Measurements from ENCODE around the gene ACOXL. TPM values are rescaled to one million over a fixed set of nuclear protein-coding genes. Genes with fewer than 3 reads are reported as not detected.

ACOXL gene
- total and polyA plus RNA-seq, 5 donors from 2014 or later = 0.17 TPM; not detected in 4

DNA sequence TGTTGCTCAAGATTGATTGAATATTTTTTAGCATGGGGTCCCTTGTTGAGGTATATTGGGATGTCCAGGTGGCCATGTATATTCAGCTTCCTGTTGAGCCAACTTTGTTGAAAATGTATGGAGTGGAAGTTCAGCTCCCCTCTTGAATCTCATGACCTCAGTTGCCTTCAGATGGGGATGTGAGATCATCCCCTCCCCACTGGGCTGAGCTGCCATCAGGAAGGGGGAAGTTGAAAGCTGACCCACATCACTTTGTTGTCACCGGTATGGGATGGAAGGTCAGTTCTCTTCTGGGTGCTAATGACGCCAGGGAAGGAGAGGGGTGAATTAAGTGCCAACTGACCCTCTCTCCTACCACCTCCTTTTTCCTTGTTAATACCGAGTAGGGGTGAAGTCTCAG lies 33.9 kb downstream of the ACOXL start:
- H3K27me3 ChIP-seq (ENCODE audit: control insufficient read depth, insufficient read depth, low read length) = peaks cover 10% of the 10 kb centered on the region
- peaks cover 0 to 3% (median 0%) of the 10 kb centered on the region in 7 donors for H3K9me3 Mint-ChIP-seq
- H3K27ac Mint-ChIP-seq = no peak overlapping the region
- no peaks in the 10 kb centered on the region for H3K4me1 Mint-ChIP-seq
- H3K4me1 ChIP-seq (ENCODE audit: control insufficient read depth, insufficient read depth, low read length, poor library complexity, severe bottlenecking) = no peaks in the 10 kb centered on the region
- peaks cover 0 to 2% of the 10 kb centered on the region in 2 experiments for H3K9me3 ChIP-seq (ENCODE audit: control insufficient read depth in 2 of 2, low read length in 2 of 2)
- H3K4me3 ChIP-seq (ENCODE audit: low read depth, low read length) = no peak overlapping the region
- no peak overlapping the region for H3K4me3 Mint-ChIP-seq
- peaks cover 45% of the 10 kb centered on the region for H3K27me3 Mint-ChIP-seq
- ATAC-seq (ENCODE audit: low read depth in 2 of 2) (no peak), DNase-seq (no peak)
- no peak overlapping the region for H3K27ac ChIP-seq (ENCODE audit: insufficient read depth, low read length, poor library complexity, severe bottlenecking)
- no peaks in the 10 kb centered on the region for H3K36me3 ChIP-seq (ENCODE audit: control insufficient read depth, insufficient read depth, low read length)
- no peaks in the 10 kb centered on the region for H3K36me3 Mint-ChIP-seq

DNA sequence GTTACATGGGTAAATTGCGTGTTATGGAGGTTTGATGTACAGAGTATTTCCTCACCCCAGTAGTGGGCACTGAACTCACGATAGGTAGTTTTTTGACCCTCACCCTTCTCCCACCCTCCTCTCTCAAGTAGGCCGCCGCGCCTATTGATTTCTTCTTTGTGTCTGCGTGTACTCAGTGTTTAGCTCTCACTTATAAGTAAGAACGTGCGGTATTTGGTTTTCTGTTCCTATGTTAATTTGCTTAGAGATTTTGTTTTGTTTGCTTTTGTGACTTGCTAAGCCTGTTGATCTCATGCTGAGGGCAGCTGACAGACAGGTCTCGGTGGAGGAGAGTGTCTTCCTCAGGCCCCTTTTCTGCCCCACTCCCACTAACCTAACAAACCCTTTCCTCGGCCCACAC lies 36.2 kb downstream of the ACOXL start:
- Histone ChIP-seq H3K27ac (ENCODE audit: insufficient read depth, low read length, poor library complexity, severe bottlenecking) (no peak overlapping the region), H3K9me3 (ENCODE audit: control insufficient read depth in 2 of 2, low read length in 2 of 2) (peaks cover 0 to 2% of the 10 kb centered on the region in 2 experiments), H3K27me3 (ENCODE audit: control insufficient read depth, insufficient read depth, low read length) (peaks cover 7% of the 10 kb centered on the region), H3K36me3 (ENCODE audit: control insufficient read depth, insufficient read depth, low read length) (no peaks in the 10 kb centered on the region), H3K4me1 (ENCODE audit: control insufficient read depth, insufficient read depth, low read length, poor library complexity, severe bottlenecking) (no peaks in the 10 kb centered on the region), H3K4me3 (ENCODE audit: low read depth, low read length) (no peak overlapping the region)
- DNase-seq = no peak
- H3K27ac Mint-ChIP-seq = no peak overlapping the region
- ATAC-seq (ENCODE audit: low read depth in 2 of 2) = no peak
- H3K36me3 Mint-ChIP-seq = no peaks in the 10 kb centered on the region
- peaks cover 42% of the 10 kb centered on the region for H3K27me3 Mint-ChIP-seq
- no peaks in the 10 kb centered on the region for H3K4me1 Mint-ChIP-seq
- H3K4me3 Mint-ChIP-seq = no peak overlapping the region
- peaks cover 0 to 3% (median 0%) of the 10 kb centered on the region in 7 donors for H3K9me3 Mint-ChIP-seq

DNA sequence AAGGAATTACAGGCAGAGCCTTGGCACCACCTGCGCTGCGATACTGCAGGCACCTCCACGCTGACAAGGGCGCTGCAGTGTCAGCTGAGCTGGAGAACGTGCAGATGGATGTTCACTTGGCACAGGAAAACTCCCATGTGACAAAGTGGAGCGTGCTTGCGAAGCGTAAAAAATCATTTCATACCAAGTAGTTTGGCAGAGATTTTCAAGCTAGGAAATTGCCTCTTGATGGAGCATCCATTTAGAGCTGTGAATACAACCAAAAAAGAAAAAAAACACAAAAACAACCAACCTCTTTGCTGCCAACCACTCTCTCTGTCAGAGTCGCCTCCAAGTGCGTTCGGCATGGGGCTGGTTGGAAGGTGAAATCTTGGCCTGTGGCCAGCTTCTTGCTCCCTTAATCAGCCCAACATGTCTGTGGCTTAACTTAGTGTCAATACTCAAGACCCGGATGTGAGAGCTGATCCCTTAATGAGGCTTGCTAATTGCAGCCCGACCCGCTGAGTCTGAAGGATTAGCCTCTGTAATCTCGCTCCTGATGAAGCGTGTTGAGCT lies 38.1 kb downstream of the ACOXL start:
- Histone ChIP-seq H3K4me1 (ENCODE audit: control insufficient read depth, insufficient read depth, low read length, poor library complexity, severe bottlenecking) (no peaks in the 10 kb centered on the region), H3K36me3 (ENCODE audit: control insufficient read depth, insufficient read depth, low read length) (no peaks in the 10 kb centered on the region), H3K9me3 (ENCODE audit: control insufficient read depth in 2 of 2, low read length in 2 of 2) (no peaks in the 10 kb centered on the region), H3K4me3 (ENCODE audit: low read depth, low read length) (no peak overlapping the region), H3K27me3 (ENCODE audit: control insufficient read depth, insufficient read depth, low read length) (peaks cover 1% of the 10 kb centered on the region), H3K27ac (ENCODE audit: insufficient read depth, low read length, poor library complexity, severe bottlenecking) (no peak overlapping the region)
- Mint-ChIP-seq H3K9me3 (no peaks in the 10 kb centered on the region), H3K27me3 (peaks cover 35% of the 10 kb centered on the region), H3K36me3 (no peaks in the 10 kb centered on the region), H3K4me3 (no peak overlapping the region), H3K4me1 (no peaks in the 10 kb centered on the region), H3K27ac (no peak overlapping the region)
- ATAC-seq (ENCODE audit: low read depth in 2 of 2) = no peak
- DNase-seq = no peak

DNA sequence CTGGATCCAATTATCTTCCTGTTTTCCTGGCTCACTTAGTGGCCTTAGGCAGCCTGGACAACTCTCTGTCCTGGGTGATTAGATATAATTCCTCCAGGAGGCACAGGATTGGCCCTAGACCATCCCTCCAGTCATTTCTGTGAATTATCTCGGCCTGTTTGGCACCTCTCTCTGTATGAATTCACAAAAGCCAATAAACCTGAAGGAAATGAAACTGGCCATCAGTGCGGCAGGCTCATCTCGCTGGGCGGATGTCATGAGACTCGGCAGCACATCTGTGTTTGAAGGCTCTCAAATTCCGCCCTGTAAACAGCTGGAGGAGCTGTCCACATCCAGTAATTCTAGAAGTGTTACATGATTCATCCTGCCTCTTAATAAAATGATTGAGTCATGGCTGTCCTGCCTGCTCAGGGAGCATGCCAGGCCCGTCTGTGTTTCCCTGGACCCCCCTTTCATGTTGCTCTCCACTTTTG lies 38.6 kb downstream of the ACOXL start:
- Histone ChIP-seq H3K4me3 (ENCODE audit: low read depth, low read length) (no peak overlapping the region), H3K27me3 (ENCODE audit: control insufficient read depth, insufficient read depth, low read length) (peaks cover under 1% of the 10 kb centered on the region), H3K9me3 (ENCODE audit: control insufficient read depth in 2 of 2, low read length in 2 of 2) (no peaks in the 10 kb centered on the region), H3K27ac (ENCODE audit: insufficient read depth, low read length, poor library complexity, severe bottlenecking) (no peak overlapping the region), H3K36me3 (ENCODE audit: control insufficient read depth, insufficient read depth, low read length) (no peaks in the 10 kb centered on the region), H3K4me1 (ENCODE audit: control insufficient read depth, insufficient read depth, low read length, poor library complexity, severe bottlenecking) (no peaks in the 10 kb centered on the region)
- Mint-ChIP-seq H3K4me1 (no peaks in the 10 kb centered on the region), H3K36me3 (no peaks in the 10 kb centered on the region), H3K27me3 (peaks cover 37% of the 10 kb centered on the region), H3K9me3 (peaks cover 0 to 2% (median 0%) of the 10 kb centered on the region in 7 donors), H3K27ac (no peak overlapping the region), H3K4me3 (no peak overlapping the region)
- ATAC-seq (ENCODE audit: low read depth in 2 of 2) (no peak), DNase-seq (no peak)

DNA sequence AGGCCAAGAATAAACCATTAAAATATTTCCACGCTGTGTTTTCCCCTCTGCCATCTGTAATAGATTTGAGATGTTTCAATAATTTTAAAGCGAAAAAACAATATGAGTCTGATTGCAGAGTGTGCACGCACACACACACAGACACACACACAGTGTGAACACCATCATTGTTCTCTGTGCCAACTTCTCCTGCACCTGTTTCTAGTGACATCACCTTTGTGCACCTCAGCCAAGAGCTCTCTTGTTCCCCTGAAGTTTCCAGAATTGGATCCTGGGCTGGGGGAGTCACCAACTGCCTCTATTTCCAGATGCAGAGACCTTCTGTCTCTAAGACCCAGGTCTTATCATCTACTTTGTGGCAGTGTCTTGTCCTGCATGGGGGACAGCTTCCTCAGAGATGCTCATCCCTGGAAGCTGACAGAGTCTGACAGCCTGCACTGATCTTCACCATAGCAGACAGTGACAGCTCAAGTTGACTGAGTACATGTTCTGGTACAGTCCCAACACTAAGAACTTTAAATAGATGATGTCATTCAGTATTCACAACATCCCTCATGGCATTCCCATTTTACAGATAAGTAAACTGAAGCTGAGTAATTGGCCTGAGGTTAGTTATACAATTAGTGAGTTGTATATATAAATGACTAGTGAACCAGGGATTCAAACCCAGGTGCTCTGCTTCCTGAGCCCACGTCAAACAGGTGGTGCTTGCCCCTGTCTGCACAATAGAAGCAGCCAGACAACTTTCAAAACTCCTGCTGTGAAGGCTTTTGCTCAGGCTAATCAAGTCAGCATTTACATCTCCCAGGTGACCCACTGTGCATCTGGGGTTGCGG lies 39.4 kb downstream of the ACOXL start:
- Mint-ChIP-seq H3K27ac (no peak overlapping the region), H3K9me3 (peaks cover 0 to 5% (median 0%) of the 10 kb centered on the region in 7 donors)

DNA sequence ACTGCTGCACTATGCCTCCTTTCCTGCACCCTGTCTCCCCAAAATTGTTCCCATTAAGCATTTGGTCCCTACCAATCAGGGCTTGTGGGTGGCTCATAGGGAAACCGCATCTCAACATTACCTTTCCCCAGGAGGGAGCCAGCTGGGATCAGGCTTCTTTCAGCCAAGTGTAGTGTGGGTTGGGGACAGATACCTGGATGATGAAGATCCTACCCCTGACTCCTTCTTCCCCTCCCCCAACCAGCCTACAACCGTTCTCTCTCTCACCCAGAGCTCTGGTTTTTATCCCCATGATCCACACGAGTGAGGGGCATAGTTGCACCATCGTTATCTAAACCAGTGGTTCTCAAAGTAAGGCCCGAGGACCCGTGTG lies 40.0 kb downstream of the ACOXL start:
- H3K36me3 Mint-ChIP-seq = no peaks in the 10 kb centered on the region
- H3K9me3 Mint-ChIP-seq = peaks cover 0 to 5% (median 0%) of the 10 kb centered on the region in 7 donors
- Histone ChIP-seq H3K9me3 (ENCODE audit: control insufficient read depth in 2 of 2, low read length in 2 of 2) (no peaks in the 10 kb centered on the region), H3K4me1 (ENCODE audit: control insufficient read depth, insufficient read depth, low read length, poor library complexity, severe bottlenecking) (no peaks in the 10 kb centered on the region), H3K36me3 (ENCODE audit: control insufficient read depth, insufficient read depth, low read length) (no peaks in the 10 kb centered on the region), H3K27ac (ENCODE audit: insufficient read depth, low read length, poor library complexity, severe bottlenecking) (no peak overlapping the region), H3K4me3 (ENCODE audit: low read depth, low read length) (no peak overlapping the region), H3K27me3 (ENCODE audit: control insufficient read depth, insufficient read depth, low read length) (peaks cover 5% of the 10 kb centered on the region)
- H3K4me1 Mint-ChIP-seq = no peaks in the 10 kb centered on the region
- H3K27me3 Mint-ChIP-seq = peaks cover 44% of the 10 kb centered on the region
- DNase-seq (no peak), ATAC-seq (ENCODE audit: low read depth in 2 of 2) (no peak)
- no peak overlapping the region for H3K27ac Mint-ChIP-seq
- H3K4me3 Mint-ChIP-seq = no peak overlapping the region

More for the DNA sequence above, 39.4 kb downstream of the ACOXL start:
- Mint-ChIP-seq H3K36me3 (no peaks in the 10 kb centered on the region), H3K4me3 (no peak overlapping the region), H3K4me1 (no peaks in the 10 kb centered on the region), H3K27me3 (peaks cover 38% of the 10 kb centered on the region)
- H3K27ac ChIP-seq (ENCODE audit: insufficient read depth, low read length, poor library complexity, severe bottlenecking) = no peak overlapping the region
- H3K9me3 ChIP-seq (ENCODE audit: control insufficient read depth in 2 of 2, low read length in 2 of 2) = no peaks in the 10 kb centered on the region
- peaks cover 3% of the 10 kb centered on the region for H3K27me3 ChIP-seq (ENCODE audit: control insufficient read depth, insufficient read depth, low read length)
- H3K4me1 ChIP-seq (ENCODE audit: control insufficient read depth, insufficient read depth, low read length, poor library complexity, severe bottlenecking) = no peaks in the 10 kb centered on the region
- no peak for ATAC-seq (ENCODE audit: low read depth in 2 of 2)
- H3K36me3 ChIP-seq (ENCODE audit: control insufficient read depth, insufficient read depth, low read length) = no peaks in the 10 kb centered on the region
- DNase-seq = no peak
- H3K4me3 ChIP-seq (ENCODE audit: low read depth, low read length) = no peak overlapping the region

DNA sequence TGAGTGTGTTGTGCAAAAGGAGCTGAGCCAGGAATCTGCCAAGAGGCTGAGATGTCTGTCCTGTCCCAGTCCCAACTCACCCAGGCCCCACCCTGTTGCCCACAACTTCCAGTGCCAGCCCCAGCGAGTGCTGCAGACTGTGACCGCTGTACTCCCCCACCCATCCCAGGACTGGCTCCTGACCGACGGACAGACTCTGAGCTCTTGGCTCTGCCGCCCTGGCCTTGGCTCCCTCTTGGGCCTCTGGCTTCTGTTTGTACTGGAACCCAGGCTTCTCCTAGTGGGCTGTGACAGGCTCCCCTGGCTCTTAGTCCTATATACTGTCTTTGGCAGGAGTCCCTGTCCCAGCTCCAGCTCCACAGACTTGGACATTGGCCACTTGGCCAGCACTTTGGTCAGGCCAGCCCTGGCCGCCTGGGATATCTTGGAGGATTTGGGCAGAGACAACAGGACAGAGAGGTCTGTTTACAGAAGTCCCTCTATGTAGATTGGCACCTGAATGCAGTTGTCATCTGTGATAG lies 41.1 kb downstream of the ACOXL start:
- DNase-seq (no peak), ATAC-seq (ENCODE audit: low read depth in 2 of 2) (no peak)
- Histone ChIP-seq H3K9me3 (ENCODE audit: control insufficient read depth in 2 of 2, low read length in 2 of 2) (no peaks in the 10 kb centered on the region), H3K4me1 (ENCODE audit: control insufficient read depth, insufficient read depth, low read length, poor library complexity, severe bottlenecking) (no peaks in the 10 kb centered on the region), H3K27me3 (ENCODE audit: control insufficient read depth, insufficient read depth, low read length) (peaks cover 8% of the 10 kb centered on the region), H3K4me3 (ENCODE audit: low read depth, low read length) (no peak overlapping the region), H3K36me3 (ENCODE audit: control insufficient read depth, insufficient read depth, low read length) (no peaks in the 10 kb centered on the region), H3K27ac (ENCODE audit: insufficient read depth, low read length, poor library complexity, severe bottlenecking) (no peak overlapping the region)
- Mint-ChIP-seq H3K27ac (no peak overlapping the region), H3K4me1 (no peaks in the 10 kb centered on the region), H3K27me3 (peaks cover 44% of the 10 kb centered on the region), H3K9me3 (peaks cover 0 to 5% (median 0%) of the 10 kb centered on the region in 7 donors), H3K36me3 (no peaks in the 10 kb centered on the region), H3K4me3 (no peak overlapping the region)
